HG03039 (cell line): Measurements from ENCODE around the gene NCKAP5.

Experiments
- ATAC-seq: cut with Tn5 transposase; IDR thresholded peaks from one replicate; pipeline ENCODE4 v1.9.1; 2021; ENCODE audit warnings: mild to moderate bottlenecking, moderate library complexity; ENCODE audit not compliant: unreplicated experiment

NCKAP5 gene

GRCh38 chr2:133123904-133124303 is 444.4 kb downstream of the NCKAP5 start:
- ATAC-seq: no peak

GRCh38 chr2:133123393-133123792 is 444.9 kb downstream of the NCKAP5 start:
- ATAC-seq: no peak

GRCh38 chr2:133122529-133122928 is 445.7 kb downstream of the NCKAP5 start:
- ATAC-seq: no peak

GRCh38 chr2:133120310-133120709 is 448.0 kb downstream of the NCKAP5 start:
- ATAC-seq: no peak

GRCh38 chr2:133110201-133110600 is 458.1 kb downstream of the NCKAP5 start:
- no peak for ATAC-seq

GRCh38 chr2:133109772-133110171 is 458.5 kb downstream of the NCKAP5 start:
- no peak for ATAC-seq

GRCh38 chr2:133107058-133107815 is 461.0 kb downstream of the NCKAP5 start:
- no peak for ATAC-seq

- no peak for ATAC-seq
Observed at GRCh38 chr2:133104871-133105270, 463.4 kb downstream of the NCKAP5 start.

- ATAC-seq: no peak
Observed at GRCh38 chr2:133098787-133099186, 469.5 kb downstream of the NCKAP5 start.

GRCh38 chr2:133097666-133098065 is 470.6 kb downstream of the NCKAP5 start:
- no peak for ATAC-seq

- no peak for ATAC-seq
Observed at GRCh38 chr2:133092571-133092970, 475.7 kb downstream of the NCKAP5 start.

GRCh38 chr2:133090358-133090757 is 477.9 kb downstream of the NCKAP5 start:
- ATAC-seq: no peak

GRCh38 chr2:133086176-133086575 is 482.1 kb downstream of the NCKAP5 start:
- ATAC-seq: no peak

- no peak for ATAC-seq
Observed at GRCh38 chr2:133085646-133086045, 482.6 kb downstream of the NCKAP5 start.

GRCh38 chr2:133082034-133082433 is 486.2 kb downstream of the NCKAP5 start:
- ATAC-seq: no peak

GRCh38 chr2:133080822-133081221 is 487.4 kb downstream of the NCKAP5 start:
- no peak for ATAC-seq

- no peak for ATAC-seq
Observed at GRCh38 chr2:133078667-133079411, 489.4 kb downstream of the NCKAP5 start.

- no peak for ATAC-seq
Observed at GRCh38 chr2:133077269-133077822, 490.9 kb downstream of the NCKAP5 start.

GRCh38 chr2:133072837-133073694 is 495.2 kb downstream of the NCKAP5 start:
- no peak for ATAC-seq

- no peak for ATAC-seq
Observed at GRCh38 chr2:133063775-133064174, 504.5 kb downstream of the NCKAP5 start.
